Activated B cell treated with CpG ODN at 0.5 μM for 24 hours (primary cell): ENCODE data around the gene IRF4. TPM values are rescaled to one million over a fixed set of nuclear protein-coding genes. Genes with fewer than 3 reads are reported as not detected.
"Not testable (repeated sequence)": the region's sequence is repeated elsewhere in the genome, so short reads cannot be mapped to it uniquely, and the experiment has no call there.

Experiments
- ATAC-seq: fragments of 200-7000 bp; cut with Tn5 transposase; one replicate; pipeline ENCODE4 v1.10.0; 2021; ENCODE audit warnings: low read depth, mild to moderate bottlenecking, moderate library complexity
- CTCF ChIA-PET: fragments of 350-600 bp; sonication (Branson Sonifier 250); formaldehyde crosslinking; loops from one replicate; lab custom pipeline; 2021; ENCODE audit warnings: antibody characterized with exemption; lab: Charles Lee
- POLR2A ChIA-PET: fragments of 350-600 bp; sonication (Branson Sonifier 250); formaldehyde crosslinking; loops from one replicate; lab custom pipeline; 2021; ENCODE audit warnings: antibody characterized with exemption; lab: Charles Lee
- DNase-seq: peaks from one replicate; pipeline ENCODE4 v3.0.0; 2022
- H3K27ac Mint-ChIP-seq: one replicate; pipeline ENCODE4 v1.8.0; 2020; ENCODE audit warnings: mixed read lengths
- H3K27me3 Mint-ChIP-seq: one replicate; pipeline ENCODE4 v1.8.0; 2021; ENCODE audit warnings: mixed read lengths
- H3K36me3 Mint-ChIP-seq: one replicate; pipeline ENCODE4 v1.8.0; 2021; ENCODE audit warnings: low read depth, mixed read lengths
- H3K4me1 Mint-ChIP-seq: one replicate; pipeline ENCODE4 v1.8.0; 2021; ENCODE audit warnings: mixed read lengths
- H3K4me3 Mint-ChIP-seq: one replicate; pipeline ENCODE4 v1.8.0; 2020; ENCODE audit warnings: mild to moderate bottlenecking, mixed read lengths
- H3K9me3 Mint-ChIP-seq: one replicate; pipeline ENCODE4 v1.8.0; 2020; ENCODE audit warnings: mixed read lengths
- intact Hi-C: fragments of 100-400 bp; cut with micrococcal nuclease; formaldehyde crosslinking; loops from one replicate; pipeline ENCODE4 v1.15.1; 2024
- total RNA-seq: library from RNA; stranded (reverse); gene quantifications from 2 replicates; pipeline ENCODE4 v1.2.3, GENCODE V29; 2022
- TF ChIP-seq, protein P1 (sequence below): fragments of 200-600 bp; IDR thresholded peaks from one replicate; pipeline ENCODE4 v1.8.0; 2022; ENCODE audit warnings: antibody characterized with exemption, mild to moderate bottlenecking

Gene IRF4
- total RNA-seq, 1 donor from 2014 or later = 417 TPM

DNA sequence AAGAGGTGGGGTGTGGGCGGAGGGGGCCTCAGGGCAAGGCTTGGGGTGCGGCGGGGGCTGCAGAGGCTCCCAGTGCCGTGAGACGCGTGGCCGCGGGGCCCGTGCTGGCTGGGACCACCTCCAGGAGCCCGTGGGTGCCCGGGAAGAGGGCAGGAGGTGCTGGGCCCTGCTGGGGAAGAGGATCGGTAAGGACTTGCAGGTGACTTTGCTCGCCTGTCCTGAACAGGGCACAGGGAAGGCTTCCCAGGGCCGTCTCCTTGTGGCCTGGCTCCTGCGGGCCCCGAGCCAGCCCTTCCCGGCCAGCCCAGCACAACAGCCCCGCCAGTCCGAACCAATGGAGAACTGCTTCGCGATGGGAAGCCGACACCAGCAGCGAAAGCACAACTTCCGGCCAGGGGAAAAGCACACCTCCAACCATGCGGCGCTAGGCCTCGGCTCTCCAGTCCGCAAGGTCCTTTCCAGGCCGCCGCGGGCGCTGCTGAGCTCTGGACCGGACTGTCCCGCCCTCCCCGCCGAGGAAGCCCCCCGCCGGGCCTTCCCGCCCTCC, 32.3 kb downstream of the IRF4 start:
- POLR2A ChIA-PET = no interaction called here
- TF ChIP-seq, protein P1, sequence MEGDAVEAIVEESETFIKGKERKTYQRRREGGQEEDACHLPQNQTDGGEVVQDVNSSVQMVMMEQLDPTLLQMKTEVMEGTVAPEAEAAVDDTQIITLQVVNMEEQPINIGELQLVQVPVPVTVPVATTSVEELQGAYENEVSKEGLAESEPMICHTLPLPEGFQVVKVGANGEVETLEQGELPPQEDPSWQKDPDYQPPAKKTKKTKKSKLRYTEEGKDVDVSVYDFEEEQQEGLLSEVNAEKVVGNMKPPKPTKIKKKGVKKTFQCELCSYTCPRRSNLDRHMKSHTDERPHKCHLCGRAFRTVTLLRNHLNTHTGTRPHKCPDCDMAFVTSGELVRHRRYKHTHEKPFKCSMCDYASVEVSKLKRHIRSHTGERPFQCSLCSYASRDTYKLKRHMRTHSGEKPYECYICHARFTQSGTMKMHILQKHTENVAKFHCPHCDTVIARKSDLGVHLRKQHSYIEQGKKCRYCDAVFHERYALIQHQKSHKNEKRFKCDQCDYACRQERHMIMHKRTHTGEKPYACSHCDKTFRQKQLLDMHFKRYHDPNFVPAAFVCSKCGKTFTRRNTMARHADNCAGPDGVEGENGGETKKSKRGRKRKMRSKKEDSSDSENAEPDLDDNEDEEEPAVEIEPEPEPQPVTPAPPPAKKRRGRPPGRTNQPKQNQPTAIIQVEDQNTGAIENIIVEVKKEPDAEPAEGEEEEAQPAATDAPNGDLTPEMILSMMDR = no peak

DNA sequence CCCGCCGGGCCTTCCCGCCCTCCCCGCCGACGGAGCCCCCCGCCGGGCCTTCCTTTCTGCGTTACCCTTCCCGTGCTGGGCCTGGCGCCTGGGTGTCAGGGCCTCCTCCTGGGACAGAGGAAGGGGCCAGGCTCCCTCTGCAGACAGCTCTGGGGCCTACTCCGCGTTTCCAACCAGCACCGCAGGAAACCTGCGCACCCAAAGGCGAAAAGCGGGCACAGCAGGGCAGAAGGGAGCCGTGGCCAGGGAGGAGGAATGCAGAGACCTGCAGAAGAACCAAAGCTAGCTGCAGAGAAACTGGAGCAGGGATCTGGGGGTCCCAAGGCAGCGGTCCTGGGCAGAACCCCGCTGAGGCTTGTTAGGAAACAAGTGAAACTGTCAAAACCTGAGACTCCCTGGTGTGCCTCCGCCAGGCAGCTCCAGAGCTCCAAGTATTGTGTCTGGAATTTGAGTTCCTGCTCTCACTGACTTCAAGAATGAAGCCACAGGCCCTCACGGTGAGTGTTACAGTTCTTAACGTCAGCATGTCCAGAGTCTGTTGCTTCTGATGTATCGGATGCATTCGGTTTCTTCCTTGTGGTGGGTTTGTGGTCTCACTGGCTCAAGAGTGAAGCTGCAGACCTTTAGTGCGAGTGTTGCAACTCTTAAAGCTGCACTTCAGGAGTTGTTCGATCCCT, 33.3 kb downstream of the IRF4 start:
- H3K9me3 Mint-ChIP-seq = peaks cover 5% of the 10 kb centered on the region
- no peak overlapping the region for H3K27ac Mint-ChIP-seq
- TF ChIP-seq, protein P1 = no peak
- peaks cover 1% of the 10 kb centered on the region for H3K36me3 Mint-ChIP-seq
- POLR2A ChIA-PET = no interaction called here
- H3K27me3 Mint-ChIP-seq = no peaks in the 10 kb centered on the region
- no peak overlapping the region for H3K4me3 Mint-ChIP-seq
- peaks cover 22% of the 10 kb centered on the region for H3K4me1 Mint-ChIP-seq
- CTCF ChIA-PET = no interaction called here
- intact Hi-C loops = no loop called here
- ATAC-seq (no peak), DNase-seq (no peak)

More for the DNA sequence above, 32.3 kb downstream of the IRF4 start:
- CTCF ChIA-PET = no interaction called here
- Mint-ChIP-seq H3K4me3 (no peak overlapping the region), H3K27ac (no peak overlapping the region), H3K36me3 (peaks cover 1% of the 10 kb centered on the region), H3K4me1 (peaks cover 18% of the 10 kb centered on the region), H3K27me3 (no peaks in the 10 kb centered on the region), H3K9me3 (peaks cover 5% of the 10 kb centered on the region)
- intact Hi-C loops = no loop called here
- DNase-seq (no peak), ATAC-seq (no peak)

DNA sequence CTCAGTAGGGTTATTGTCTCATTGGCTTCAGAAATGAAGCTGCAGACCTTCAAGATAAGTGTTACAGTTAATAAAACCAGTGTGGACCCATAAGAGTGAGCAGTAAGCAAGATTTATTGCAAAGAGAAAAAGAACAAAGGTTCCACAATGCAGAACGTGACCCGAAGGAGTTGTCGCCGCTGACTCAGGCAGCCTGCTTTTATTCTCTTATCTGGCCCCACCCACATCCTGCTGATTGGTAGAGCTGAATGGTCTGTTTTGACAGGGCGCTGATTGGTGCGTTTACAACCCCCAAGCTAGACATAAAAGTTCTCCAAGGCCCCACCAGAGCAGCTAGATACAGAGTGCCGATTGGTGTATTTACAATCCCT, 33.9 kb downstream of the IRF4 start:
- ATAC-seq, H3K27me3 Mint-ChIP-seq, CTCF ChIA-PET, H3K27ac Mint-ChIP-seq, DNase-seq, H3K4me3 Mint-ChIP-seq, H3K36me3 Mint-ChIP-seq, POLR2A ChIA-PET, H3K9me3 Mint-ChIP-seq, intact Hi-C loops: not testable (repeated sequence)
- H3K4me1 Mint-ChIP-seq = peaks cover 22% of the 10 kb centered on the region

DNA sequence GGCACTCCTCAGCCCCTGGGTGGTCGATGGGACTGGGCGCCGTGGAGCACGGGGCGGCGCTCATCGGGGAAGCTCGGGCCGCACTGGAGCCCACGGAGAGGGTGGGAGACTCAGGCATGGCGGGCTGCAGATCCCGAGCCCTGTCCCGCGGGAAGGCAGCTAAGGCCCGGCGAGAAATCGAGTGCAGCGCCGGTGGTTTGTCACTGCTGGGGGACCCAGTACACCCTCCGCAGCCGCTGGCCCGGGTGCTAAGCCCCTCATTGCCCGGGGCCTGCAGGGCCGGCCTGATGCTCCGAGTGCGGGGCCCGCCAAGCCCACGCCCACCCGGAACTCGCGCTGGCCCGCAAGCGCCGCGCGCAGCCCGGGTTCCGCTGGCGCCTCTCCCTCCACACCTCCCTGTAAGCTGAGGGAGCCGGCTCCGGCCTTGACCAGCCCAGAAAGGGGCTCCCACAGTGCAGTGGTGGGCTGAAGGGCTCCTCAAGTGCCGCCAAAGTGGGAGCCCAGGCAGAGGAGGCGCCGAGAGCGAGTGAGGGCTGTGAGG, 34.7 kb downstream of the IRF4 start:
- POLR2A ChIA-PET, CTCF ChIA-PET, DNase-seq, H3K27ac Mint-ChIP-seq, ATAC-seq, H3K4me3 Mint-ChIP-seq, intact Hi-C loops, H3K27me3 Mint-ChIP-seq, H3K36me3 Mint-ChIP-seq, H3K9me3 Mint-ChIP-seq: not testable (repeated sequence)
- H3K4me1 Mint-ChIP-seq = peaks cover 23% of the 10 kb centered on the region

DNA sequence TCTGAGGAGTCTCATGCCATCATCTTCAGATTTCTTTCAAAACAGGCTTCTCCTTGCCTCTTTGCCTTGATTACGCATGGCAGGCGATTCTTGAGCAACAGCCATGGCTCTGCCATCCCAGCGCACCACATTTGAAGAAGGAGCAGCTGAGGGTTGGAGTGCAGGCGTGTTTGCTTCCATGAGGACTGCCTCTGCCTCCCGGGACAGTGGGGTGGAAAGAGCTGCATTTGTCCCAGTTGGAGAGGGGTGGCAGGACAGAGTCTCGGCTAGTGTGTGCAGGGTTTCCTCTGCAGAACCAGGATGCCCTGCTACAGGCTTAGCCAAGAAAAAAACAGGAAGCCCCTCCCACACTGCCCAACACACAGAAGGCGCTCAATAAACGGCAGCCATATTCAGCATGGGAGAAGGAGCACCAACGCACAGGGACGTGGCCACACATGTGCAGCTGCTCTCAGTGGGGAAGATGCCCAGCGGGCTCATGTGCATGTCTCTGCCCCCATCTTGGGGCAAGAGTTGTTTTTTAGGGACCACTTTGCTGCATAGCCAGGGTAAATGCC, 36.6 kb downstream of the IRF4 start:
- TF ChIP-seq, protein P1 = no peak
- DNase-seq (no peak), ATAC-seq (no peak)
- H3K4me1 Mint-ChIP-seq = peaks cover 24% of the 10 kb centered on the region
- H3K36me3 Mint-ChIP-seq = no peaks in the 10 kb centered on the region
- intact Hi-C loops = no loop called here
- H3K27me3 Mint-ChIP-seq = no peaks in the 10 kb centered on the region
- POLR2A ChIA-PET = no interaction called here
- no peak overlapping the region for H3K4me3 Mint-ChIP-seq
- H3K9me3 Mint-ChIP-seq = no peaks in the 10 kb centered on the region
- no peak overlapping the region for H3K27ac Mint-ChIP-seq
- CTCF ChIA-PET = no interaction called here

DNA sequence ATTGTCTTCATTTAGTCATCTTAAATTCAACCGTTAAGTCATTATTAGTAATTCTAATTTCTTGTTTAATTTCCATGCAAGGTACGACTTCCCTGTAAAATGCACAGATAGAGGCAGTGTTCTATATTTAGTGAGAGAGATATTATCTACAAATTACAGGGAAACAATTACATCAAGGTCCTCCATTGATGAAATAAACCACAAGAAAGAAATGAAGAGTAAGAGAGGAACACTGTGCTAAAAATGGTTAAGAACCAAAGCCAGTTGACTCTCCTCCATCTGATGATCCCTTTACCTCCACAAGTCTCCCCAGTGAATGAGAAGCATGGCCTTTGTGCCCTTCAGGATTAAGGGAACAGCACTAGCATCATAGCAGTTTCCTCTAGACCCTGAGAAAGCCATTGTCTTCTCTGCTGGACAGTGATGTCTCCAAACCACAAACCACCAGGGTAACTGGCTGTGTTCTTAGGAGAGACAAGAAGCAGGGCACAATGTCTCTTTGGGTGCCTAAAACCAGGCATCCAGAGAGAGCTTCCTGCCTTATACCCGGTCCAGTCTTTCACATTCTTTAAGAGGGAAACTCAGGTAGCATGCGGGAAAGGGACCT, 38.1 kb downstream of the IRF4 start:
- H3K4me1 Mint-ChIP-seq = peaks cover 28% of the 10 kb centered on the region
- TF ChIP-seq, protein P1 = no peak
- H3K27ac Mint-ChIP-seq = no peak overlapping the region
- no peaks in the 10 kb centered on the region for H3K27me3 Mint-ChIP-seq
- ATAC-seq (no peak), DNase-seq (no peak)
- H3K36me3 Mint-ChIP-seq = no peaks in the 10 kb centered on the region
- ChIA-PET POLR2A (no interaction called here), CTCF (no interaction called here)
- H3K9me3 Mint-ChIP-seq = no peaks in the 10 kb centered on the region
- H3K4me3 Mint-ChIP-seq = no peak overlapping the region
- intact Hi-C loops = loop anchor here (2.0 to 5.0 kb wide), 2 partner anchors 43 to 59 kb away; no protein-coding TSS in a partner anchor
